Activated naive CD4-positive, alpha-beta T cell treated with anti-CD3 and anti-CD28 coated beads, Interleukin-2, amount 50 U/mL, for 16 hours (primary cell): Measurements from ENCODE around the gene CLUH.

Source experiments
- DNase-seq: peaks from one replicate; pipeline ENCODE4 v3.0.0-alpha.2; 2020

The CLUH gene, protein sequence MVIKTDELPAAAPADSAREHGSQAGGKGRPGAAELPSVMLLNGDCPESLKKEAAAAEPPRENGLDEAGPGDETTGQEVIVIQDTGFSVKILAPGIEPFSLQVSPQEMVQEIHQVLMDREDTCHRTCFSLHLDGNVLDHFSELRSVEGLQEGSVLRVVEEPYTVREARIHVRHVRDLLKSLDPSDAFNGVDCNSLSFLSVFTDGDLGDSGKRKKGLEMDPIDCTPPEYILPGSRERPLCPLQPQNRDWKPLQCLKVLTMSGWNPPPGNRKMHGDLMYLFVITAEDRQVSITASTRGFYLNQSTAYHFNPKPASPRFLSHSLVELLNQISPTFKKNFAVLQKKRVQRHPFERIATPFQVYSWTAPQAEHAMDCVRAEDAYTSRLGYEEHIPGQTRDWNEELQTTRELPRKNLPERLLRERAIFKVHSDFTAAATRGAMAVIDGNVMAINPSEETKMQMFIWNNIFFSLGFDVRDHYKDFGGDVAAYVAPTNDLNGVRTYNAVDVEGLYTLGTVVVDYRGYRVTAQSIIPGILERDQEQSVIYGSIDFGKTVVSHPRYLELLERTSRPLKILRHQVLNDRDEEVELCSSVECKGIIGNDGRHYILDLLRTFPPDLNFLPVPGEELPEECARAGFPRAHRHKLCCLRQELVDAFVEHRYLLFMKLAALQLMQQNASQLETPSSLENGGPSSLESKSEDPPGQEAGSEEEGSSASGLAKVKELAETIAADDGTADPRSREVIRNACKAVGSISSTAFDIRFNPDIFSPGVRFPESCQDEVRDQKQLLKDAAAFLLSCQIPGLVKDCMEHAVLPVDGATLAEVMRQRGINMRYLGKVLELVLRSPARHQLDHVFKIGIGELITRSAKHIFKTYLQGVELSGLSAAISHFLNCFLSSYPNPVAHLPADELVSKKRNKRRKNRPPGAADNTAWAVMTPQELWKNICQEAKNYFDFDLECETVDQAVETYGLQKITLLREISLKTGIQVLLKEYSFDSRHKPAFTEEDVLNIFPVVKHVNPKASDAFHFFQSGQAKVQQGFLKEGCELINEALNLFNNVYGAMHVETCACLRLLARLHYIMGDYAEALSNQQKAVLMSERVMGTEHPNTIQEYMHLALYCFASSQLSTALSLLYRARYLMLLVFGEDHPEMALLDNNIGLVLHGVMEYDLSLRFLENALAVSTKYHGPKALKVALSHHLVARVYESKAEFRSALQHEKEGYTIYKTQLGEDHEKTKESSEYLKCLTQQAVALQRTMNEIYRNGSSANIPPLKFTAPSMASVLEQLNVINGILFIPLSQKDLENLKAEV (N-terminal part only)

DNA sequence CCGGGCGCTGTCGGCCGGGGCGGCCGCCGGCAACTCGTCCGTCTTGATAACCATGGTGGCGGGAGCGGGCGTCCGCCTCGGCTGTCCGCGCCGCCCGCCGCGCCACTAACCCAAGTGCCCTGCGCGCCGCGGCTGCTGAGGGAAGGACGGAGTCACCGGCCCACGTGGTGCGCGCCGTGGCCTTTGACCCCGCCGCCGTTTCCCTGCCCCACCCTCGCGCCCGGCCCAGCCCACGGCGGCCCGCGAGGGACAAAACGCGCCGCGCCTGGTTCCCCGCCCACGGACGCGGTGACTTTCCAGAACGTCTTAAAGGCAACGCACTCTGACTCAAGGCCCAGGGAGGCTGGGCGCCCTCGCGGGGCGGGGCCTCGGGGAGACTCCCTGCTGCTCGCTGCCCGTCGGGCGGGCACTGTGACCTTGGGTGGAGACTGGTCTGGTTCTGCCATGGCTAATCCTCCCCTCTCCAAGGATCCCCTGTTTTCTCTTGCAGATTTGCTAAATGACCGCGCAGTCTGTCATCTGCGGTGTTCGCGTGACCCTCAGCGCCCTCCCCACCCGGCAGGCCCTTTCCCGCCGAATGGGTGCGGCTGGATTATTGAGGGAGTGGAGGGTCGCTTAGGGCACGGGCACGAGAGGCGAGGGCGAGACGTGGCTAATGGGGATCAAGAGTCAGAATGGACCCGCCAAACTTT, at the start of gene CLUH:
TSS of gene CLUH (minus strand) at position 157 of the 692 bp plus-strand sequence. CDS start at position 54, 103 bp downstream.
- DNase-seq, result peak; percentile 98

DNA sequence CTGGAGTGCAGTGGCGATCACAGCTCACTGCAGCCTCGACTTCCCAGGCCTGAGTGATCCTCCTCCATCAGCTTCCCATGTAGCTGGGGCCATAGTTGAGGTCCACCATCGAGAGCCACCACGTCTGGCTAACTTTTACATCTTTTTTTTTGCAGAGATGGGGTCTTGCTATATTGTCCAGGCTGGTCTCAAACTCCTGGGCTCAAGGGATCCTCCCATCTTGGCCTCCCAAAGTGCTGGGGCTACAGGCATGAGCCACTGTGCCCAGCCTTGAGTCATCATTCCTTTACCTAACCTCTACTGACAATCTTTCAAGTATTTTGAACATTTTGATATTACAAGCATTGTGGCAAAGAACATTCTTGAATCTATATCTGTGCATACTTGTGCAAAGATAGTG, 47.3 kb upstream of the CLUH start:
- DNase-seq, result no peak

DNA sequence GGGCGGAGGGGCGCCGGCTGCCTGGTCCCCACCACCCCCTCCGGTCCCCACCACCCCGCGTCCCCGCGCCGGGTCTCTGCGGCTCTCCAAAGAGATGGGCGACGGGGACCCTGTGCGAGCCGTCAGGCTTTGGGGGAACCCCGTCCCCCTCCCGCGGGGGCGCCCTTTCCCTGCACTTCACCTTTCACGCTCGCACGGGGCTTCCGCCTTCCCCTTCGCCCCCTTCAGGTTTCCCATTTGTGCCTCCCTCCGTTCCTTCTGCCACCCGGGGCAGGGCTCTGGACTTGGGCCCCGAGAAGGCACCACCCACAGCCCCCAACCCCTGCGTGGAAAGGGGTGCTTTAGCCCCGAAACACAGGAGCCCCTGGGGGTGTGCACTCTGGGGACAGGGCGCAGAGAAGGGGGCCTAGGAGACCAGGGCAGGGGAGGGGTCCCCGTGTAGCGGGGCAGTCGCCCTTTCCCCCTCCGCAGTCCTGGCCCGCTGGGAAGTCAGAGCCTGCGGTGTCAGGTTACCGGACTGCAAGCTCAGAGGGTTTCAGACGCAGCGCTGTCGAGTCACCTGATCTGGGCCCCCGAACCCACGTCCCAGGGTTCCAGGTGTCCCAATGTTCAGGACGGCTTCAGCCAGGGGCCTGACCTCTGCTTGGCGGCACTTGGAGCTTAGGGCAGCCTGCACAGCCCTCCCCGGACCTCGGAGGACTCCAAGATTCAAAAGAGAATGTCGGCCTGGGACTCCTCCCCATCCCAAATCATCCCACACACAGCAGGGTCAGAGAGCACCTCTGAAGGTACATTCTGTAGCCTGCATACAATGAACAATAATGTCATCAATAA, 44.5 kb upstream of the CLUH start:
- no peak for DNase-seq

DNA sequence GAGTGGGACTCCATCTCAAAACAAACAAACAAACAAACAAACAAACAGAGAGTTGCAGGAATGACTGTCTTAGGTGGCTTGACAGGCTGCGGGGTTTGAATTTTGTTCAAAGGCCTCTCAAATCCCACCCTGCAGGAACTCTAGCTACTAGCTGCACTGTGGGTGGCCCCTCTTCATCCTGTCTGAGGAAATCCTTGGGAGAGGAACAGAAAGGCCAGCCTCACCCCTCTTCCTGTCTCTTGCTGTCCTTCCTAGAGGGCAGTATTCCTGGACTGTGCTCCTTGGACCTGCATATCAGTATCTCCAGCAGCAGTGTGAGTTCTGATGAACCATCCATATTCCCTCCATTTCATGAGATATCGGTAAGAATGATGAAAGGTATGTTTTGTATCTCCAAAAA, 39.9 kb upstream of the CLUH start:
- DNase-seq, result no peak

DNA sequence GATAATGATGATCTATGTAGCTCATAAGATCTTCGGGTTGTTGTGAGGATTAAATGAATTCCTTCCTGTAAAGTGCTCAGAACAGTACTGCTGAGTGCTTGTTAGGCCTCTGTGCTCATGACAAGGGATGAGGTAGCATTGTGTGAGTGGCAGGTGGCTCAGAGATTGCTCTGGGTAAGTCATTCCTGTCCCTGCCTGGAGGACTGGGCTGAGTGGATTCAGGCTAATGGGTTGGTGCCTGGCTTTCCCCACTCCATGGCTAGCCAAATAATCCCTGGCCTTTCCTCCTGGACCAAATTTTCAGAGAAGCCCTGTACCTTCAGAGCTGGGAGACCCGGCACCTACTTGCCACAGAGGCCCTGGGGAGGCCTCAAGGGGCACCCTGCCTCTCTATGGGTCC, 39.2 kb upstream of the CLUH start:
- no peak for DNase-seq

DNA sequence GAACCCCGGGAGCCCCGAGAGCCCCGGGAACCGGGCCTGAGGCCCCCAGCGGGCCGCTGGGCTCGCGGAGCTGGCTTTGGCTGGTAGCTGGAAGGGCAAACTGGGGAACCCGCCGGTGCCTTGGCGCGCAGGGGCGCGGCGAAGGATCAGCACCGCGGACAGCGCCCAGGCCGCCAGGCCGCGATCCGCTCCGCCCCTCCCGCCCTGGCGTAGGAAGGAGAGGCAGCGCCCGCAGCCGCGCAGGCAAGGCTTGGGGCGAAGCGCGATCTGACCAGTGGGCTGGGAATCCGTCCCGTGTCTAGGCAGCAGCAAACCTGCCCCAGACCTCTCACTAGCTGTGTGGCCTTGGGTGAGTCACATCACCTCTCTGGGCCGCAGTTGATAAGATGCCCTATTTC, 38.2 kb upstream of the CLUH start:
- DNase-seq, result peak; percentile 75

DNA sequence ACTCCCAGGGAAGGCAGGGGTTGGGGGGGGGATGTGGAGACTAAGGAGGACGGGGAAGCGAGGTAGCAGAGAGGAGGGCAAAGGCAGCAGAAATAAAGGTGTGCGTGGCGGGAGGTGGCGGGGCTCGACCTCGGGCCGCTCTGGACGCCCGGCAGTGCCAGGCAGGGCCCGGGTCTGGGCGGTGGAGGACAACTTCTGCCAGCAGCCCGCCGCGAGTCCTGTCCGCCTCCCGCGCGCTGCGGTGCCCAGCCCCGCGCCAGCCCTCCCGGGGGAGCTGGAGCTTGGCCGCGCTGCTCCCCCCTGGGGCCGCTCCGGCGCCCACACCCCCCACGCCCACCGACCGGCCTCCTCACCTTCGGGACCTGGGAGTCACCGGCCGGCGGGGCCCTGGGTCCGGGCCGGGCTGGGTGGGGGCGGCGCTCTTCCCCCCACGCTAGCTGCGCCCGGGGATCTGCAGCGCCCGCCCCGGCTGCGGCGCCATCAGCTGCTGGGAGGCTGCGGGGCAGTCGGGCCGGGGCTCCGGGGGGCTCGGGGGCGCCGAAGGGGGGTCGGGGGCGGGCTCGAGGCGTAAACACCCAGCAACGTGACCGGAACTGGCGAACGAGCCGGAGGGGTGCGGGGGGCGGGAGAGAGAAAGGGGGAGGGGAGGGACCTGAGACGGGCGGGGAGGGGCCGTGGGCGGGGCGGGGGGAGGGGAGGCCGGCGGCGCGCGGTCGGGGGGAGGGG, 37.7 kb upstream of the CLUH start, which contains the start of gene CCDC92B:
TSS of gene CCDC92B (minus strand) at position 595 of the 726 bp plus-strand sequence. CDS start 14,507 bp downstream, outside the sequence.
- DNase-seq, result no peak

DNA sequence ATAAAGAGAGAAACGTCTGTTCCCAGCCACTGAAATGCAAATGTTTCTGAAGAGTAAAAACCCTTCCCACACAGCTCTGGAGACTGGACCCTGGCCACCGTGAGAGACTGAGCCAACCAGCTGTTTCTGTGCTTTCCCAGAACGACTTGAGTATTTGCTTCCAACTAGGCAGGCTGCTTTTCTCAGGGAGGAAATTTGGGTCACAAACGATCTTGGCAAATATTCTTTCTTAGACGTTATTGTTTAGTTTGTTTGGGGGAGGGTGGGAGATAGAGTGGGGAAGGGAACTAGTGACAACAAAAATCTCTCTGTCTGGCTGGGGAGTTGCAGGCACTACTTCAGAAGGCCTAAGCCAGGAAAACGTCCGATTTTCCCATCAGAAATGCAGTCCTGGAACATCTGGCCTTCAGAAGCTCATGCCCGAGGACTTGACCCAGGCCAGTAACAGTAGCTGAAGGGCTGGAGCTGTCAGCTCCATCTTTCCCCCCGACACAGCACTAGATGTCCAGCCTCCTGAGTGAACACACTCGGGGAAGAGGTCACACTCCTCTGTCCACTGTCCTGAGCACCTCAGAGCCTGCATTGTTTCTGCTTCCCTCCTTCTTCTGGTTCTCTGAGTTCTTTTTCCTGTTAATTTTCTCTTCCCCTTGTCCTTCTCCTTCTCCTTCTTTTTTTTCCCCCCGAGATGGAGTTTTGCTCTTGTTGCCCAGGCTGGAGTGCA, 33.9 kb upstream of the CLUH start:
- DNase-seq, result no peak

DNA sequence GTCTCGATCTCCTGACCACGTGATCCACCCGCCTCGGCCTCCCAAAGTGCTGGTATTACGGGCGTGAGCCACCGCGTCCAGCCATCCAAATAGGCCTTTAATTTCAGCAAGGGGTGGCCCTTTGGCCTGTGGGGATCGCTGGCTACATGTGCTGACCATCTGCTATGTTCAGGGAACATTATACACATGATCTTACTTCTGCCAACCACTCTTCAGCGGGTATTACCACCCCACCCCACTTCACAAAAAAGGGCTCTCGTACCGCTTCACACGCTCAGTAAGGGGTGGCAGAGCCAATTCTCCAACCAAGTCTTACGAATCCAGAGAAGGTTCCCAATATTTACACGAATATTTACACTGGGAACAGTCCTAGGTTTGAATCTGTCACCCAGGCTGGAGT, 26.1 kb upstream of the CLUH start:
- DNase-seq, result no peak

DNA sequence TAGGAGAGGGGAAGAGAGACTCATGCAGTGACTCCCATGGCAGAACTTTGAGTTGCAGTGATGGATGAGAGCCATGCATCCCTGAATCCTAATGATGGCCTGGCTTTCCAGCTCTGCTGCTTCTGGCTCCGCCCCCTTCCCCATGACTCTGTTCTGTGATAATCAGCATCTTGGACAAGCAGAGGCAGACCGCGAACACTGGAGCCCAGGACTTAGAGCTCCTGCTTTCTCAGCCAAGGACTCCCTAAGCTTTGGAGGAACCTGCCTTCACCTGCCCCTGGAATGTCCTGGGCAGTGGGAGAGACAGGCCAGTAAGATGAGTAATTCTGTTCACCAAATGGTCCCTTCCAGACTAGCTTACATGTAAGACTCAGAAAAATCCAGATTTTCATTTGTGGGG, 25.4 kb upstream of the CLUH start:
- DNase-seq, result no peak

DNA sequence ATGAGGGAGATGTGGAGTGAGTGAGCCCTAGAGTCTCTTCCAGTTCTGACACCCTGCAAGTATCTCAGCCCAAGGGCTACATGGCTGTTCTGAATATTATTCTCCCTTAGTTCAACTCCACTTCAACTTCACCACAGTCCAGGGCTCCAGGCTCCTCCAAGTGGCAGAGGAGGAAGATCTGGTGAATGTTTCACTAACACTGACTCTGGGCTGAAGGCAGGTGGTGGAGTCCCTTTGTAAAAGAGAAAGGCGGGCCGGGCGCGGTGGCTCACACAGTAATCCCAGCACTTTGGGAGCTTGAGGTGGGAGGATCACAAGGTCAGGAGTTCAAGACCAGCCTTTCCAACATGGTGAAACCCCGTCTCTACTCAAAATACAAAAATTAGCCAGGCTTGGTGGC, 24.3 kb upstream of the CLUH start:
- no peak for DNase-seq

DNA sequence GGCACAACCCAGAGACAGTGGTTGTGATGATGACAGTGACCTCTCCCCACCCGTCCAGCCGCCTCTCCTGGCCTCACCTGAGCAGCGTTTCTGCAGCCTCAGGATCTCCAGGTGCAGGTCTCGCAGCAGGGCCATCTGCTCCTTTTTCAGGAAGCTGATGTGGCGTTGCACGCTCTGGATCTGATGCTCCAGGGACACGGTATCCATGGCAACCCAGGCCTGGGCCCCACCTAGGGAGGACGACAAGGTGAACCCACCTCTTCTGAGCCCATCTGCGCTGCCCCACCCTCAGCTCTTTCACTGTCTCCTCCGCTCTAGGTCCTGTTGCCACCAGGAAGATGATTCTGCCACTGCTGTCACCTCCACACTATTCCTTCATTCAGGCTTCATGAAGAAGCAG, 23.4 kb upstream of the CLUH start:
- DNase-seq, result no peak

DNA sequence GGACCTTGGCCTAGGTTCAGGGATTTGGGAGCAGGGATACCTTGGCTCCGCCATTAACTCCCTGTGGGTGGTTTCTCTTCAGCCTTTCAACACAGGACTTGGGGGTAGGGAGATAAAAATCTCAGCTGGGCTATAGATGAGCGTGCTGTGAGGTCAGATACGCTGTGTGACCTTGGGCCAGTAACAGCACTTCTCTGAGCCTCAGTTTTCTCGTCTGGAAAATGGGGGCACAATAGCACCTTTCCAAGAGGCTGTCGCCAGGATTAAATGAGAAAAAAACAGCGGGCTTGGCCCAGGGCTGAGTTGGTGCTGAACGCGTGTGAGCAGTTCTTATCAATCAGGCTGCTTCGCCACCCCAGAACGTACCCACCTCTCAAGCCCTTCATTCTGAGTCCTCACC, 20.2 kb upstream of the CLUH start:
- no peak for DNase-seq

DNA sequence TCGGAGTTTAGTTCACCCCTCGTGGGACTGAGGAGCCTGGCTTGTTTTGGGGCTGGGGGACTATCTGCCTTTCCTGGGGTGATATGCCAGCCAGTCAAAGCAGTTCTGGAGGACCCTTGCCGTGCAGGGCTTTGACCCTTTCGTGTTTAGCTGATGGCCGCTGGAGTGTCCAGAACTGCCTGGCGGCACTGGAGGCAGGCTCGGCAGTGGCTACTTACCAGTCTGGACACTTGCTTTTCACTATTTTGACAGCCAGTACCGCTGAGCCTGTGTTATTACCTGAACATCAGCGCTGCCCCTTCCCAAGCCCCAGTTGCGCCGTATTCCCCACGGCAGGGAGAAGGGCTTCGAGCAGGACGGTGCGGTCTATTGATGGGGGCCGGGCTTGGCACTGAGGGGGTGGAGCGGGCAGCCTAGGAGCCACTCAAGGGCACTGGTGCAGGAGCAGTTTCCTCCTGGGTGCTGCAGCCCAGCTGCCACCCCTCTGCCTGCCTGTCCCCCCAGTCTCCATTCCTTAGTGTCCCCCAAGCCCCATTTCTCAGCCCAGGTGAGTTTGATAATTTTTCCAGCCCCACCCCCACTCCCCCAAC, 19.3 kb upstream of the CLUH start:
- no peak for DNase-seq

DNA sequence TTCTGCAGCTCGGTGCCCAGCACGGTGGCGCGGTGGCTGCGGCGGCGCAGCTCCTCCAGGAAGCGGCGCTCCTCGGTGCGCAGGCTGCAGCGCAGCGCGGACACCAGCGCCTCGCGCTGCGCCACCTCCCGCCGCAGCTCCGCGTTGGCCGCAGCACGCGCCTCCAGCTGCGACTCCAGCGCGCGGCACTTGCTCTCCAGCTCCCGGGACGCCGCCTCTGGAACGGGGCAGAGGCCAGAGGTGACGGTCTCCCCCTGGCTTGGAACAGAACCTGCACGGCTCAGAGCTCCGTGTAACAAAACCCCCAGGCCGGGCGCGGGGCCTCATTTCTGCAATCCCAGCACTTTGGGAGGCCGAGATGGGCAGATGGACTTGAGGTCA, 13.2 kb upstream of the CLUH start:
- DNase-seq, result peak; percentile 55

DNA sequence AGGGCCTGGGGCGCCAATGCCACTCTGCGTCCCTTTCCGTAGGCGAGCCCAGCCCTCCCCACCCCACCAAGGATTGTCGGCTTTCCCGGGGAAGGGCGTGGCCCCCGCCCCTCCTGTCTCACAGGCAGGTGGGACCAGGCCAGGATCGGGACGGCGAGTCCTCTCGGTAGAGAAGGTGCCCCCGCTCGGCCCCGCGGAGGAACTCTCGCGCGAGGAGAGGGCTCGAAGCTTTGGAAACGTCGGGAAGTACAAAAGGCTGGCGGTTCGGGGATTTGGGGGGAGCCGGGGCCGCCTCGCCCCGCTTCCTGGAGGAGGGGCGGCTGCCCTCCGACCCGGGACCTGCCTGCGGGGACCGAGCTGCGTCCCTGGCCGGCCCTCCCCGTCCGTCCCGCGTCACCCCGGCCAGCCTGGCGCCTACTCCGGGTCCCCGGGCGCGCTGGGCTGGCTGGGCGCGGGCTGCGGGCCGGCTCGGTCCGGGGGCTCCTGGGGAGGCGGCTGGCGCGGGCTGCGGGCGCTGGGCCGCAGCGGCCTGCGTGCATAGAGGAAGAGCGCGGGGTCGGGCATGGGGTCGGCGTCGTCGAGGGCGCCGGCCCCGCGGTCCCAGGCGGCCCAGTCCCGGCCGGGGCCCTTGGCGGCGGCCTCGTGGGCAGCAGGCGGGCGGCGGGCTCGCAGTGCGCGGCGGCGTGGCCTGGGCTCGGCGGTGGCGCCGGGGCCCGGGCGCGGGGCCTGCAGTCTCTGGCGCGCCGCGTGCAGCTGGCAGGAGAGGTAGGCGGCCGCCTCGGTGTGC, 12.6 kb upstream of the CLUH start:
- DNase-seq, result no peak

DNA sequence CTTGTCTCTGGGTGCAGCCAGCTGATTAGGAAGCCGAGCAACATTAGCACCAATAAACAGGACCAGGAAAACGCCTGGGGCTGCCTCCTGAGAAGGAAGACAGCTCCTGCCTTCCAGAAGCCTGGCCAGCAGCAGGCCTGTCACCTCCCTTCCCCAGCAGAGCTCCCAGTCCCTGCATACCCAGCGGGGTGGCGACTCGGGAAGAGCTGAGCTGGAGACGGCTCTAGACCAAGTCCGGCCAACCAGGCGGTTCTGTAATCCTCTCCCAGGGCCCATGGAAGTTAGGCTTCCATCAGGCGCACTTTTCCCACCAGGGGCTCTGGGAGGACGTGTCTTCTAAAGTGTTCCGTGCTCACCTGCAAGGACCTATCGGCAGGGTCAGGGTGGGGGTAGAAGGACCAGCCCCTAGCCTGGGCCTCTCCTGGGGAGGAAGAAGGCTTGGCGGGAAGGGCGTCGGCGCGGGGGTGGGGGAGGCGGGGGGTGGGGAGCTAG, 12.0 kb upstream of the CLUH start:
- no peak for DNase-seq

DNA sequence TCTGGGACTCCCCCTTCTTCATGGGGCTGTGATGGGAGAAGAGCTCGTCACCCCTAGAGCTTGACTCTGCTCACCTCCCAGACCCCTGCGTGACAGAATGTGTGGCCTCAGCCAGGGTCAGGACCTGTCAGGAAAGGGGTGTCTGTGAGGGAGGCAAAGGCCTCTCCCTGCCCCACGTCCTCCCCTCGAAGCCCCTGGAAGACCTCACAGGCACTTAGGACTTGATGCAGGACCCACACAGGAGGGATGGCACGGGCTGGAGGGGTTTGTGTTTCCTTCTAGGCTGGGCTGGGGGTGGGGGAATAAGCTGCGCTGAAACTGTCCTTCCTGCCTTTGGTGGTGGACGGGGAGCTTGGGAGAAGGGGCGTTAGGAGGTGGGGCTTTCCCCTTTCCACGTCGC, 11.0 kb upstream of the CLUH start:
- no peak for DNase-seq

DNA sequence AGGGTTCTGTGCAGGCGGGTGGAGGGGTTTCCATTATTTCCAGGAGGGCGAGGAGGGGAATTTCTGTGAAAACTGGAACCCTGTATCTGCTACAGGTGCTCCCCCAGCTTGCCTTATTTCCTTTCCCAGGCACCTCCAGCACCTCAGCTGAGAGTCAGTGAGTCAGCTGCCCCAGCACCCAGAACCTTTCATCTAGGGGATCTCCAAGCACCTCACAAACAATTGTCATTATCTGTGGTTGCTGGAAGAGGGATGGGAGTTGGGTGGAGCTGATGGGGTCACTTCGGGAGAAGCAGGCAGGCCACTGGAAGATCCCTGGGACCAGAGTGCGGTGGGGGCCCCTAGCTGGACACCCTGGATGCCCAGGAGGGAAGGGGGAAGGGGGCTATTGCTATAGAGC, 10.0 kb upstream of the CLUH start:
- DNase-seq, result no peak
